NOMO-1 treated with dmso at 0.1 percent for 144 hours (cell line): Measurements from ENCODE around the gene IGFBP4.

Experiments
- DNase-seq: peaks from one replicate; lab custom pipeline; 2025; ENCODE audit not compliant: unreplicated experiment; lab: John Stamatoyannopoulos, UW

IGFBP4 gene

DNA sequence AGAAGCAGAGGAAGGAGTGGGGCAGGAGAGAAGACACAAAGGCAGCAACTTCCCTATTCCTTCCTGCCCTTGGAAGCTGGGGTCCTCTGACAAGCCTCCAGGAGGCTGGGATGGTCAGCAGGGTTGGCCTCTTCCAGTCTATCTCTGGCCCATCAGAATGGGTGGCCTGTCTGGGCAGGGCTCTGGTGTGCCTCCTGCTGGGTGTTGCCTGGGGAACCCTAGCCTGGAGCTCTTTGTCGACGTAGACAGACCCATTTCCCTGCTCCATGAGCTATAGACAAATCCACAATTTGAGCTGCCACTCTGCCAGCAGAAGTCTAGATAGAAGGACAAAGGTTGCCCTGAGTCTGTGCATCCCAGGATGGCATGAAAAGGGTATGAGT, 11.4 kb downstream of the IGFBP4 start:
- DNase-seq, result no peak

DNA sequence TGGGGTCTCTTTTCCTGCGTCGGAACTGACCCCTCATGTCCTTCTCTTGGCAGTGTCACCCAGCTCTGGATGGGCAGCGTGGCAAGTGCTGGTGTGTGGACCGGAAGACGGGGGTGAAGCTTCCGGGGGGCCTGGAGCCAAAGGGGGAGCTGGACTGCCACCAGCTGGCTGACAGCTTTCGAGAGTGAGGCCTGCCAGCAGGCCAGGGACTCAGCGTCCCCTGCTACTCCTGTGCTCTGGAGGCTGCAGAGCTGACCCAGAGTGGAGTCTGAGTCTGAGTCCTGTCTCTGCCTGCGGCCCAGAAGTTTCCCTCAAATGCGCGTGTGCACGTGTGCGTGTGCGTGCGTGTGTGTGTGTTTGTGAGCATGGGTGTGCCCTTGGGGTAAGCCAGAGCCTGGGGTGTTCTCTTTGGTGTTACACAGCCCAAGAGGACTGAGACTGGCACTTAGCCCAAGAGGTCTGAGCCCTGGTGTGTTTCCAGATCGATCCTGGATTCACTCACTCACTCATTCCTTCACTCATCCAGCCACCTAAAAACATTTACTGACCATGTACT, 13.2 kb downstream of the IGFBP4 start:
- no peak for DNase-seq

DNA sequence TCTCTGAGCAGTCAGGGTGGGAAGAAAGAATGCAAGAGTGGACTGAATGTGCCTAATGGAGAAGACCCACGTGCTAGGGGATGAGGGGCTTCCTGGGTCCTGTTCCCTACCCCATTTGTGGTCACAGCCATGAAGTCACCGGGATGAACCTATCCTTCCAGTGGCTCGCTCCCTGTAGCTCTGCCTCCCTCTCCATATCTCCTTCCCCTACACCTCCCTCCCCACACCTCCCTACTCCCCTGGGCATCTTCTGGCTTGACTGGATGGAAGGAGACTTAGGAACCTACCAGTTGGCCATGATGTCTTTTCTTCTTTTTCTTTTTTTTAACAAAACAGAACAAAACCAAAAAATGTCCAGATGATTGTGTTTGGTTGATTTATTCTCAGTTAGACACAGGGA, 14.1 kb downstream of the IGFBP4 start:
- no peak for DNase-seq

DNA sequence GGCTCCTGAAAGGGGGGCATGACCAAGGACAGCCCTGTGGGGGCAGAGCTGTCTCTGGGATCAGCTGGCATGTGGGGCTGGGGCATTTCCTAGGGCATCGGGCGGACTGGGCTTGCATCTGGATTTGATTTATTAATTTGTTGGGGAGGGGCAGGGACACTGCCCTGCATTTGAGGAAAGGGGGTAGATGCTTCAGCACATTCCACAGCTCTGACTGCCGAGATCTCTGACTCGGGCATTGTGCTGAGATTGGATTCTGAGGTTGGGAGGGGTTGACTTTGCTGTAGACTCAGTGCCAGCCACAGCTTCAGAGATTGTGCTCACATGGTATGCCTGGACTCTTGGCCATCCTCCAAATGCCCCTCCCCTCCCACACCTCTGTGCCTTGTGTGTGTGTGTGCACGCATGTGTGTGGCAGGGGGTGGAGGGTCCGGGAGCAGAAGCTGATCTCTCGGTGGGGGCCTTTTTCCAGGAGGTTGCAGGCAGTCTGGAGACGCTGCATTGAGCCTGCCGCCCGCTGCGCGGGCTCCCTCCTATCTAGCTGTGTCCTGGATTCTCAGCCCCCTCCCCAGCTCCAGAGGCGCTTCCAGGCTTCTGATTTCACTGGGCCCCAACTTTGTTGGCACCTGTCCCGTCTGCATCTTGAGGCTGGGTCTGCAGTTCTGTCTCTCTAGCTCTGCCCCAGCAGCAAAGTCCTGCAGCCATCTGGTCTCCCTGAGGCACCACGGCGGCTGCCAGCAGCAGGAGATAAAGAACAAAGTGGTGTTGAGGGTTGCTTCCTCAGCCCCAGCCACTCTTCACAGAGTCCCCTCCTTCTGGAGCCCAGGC, 14.9 kb downstream of the IGFBP4 start:
- DNase-seq, result no peak

DNA sequence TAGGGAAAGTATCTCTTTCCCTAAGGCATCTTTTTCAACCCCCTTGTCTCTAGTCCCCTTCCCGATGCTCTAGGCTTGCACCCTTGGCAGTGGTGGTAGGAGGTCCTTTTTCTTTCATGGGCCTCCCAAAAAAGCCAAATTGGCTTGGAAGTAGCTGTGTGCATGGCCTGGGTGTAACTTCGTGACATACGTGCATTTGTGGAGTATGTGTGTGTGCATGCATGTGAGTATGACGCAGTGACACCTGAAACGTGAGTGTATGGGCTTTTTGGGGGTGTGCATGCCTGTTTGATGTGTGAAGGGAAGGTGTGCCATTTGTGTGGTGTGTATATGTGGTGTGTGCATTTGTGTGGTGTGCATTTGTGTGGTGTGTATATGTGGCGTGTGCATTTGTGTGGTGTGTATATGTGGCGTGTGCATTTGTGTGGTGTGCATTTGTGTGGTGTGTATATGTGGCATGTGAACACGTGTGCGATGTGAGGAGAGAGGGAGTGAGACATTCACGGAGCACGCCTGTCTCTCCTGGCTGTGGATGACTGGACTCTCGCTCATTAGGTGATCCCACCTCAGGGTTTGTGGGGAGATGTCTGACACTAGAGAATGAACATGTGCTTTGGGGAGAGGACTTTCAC, 15.7 kb downstream of the IGFBP4 start:
- no peak for DNase-seq

DNA sequence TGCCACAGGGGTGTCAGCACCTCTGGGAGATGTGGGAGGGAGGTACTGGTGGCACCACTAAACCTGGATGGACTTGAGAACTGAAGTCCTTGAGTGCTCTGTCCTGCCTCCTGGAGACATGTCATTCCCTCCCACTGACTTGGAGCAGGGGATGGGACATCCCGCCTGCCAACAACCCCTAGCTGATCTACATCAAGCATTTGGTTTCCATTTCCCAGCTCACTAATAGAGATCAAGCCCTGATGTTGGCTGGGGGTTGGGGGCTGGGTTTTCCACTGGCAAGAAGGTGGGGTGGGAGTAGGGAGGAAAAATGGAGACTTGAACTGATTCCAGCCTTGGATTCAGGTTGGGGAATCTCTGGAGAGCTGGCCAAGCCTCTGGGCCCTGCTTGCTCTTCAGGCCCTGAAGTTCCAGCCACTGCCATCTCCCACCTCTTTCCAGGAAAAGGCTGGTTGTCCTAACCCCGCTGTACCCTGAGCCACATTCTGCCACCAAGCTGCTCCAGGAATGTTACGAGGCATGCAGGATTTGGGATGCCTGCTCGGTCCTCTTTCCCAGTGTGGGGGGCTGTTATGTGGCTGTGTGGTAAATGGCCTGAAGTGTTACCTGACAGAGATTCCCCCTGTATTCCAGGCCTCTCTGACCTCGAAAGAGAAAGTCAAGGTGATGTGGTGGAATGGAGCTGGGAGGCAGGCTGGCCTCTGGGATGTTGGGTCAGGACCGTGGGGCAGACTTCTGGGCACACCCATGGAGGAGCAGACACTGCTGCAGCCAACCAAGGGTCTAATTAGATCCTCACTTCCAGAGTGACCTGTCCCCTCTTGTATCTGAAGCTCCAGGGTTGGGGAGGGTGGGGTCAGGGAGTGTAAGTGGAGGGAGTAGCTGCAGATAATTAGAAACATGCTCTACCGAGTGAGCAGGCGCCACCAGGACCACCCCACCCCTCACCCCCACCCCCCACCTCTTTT, 16.7 kb downstream of the IGFBP4 start:
- DNase-seq, result no peak

DNA sequence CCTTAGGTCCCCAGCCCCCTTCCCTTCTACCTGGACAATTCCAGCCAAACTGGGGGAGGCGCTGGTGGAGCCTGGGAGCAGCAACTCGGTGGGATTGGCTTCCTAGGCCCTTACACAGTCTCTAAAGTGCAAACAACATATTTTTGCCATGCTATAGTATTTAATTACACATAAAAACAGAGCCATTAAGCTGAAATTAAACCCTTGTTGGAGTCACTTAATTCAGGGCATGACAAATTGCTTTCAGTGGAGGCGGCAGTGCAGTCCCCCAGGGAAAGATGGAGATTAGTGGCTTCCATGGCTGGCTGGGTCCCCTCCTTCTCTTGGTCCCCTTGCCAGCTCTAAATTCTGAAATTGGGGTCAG, 17.3 kb downstream of the IGFBP4 start:
- no peak for DNase-seq

DNA sequence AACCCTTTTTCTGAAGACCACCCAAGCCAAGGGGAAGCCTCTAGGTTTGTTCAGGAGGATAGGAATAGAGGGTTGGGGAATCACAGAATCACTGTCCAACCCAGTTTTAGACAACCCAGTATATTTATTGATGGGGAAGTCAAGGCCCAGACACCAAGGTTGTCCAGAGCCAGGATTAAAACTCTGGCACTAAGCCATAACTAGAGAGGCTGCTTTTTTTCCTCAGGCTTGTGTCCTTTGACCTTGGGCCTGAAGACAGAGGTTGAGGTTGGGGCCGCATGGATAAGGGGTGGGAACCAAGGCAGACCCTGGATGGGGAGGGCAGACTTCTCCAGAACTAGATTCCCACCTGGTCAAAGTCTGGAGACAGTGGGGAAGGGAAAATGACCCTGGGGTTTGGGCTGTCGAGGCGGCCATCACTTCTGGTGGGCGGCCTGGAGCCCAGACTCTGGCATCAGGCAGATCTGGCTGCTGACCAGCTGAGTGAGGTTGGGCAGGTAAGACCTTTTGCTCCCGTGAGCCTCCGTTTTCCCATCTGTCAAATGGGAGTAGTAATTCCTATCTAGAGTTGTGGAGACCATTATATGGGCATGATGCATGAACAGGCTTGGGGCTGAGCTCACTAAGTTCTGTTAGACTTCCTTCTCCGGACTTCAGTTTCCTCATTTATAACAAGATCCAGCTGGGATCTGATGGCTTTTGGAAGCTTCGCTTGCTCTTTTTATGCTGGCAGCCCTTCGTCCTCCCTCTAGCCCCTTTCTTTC, 17.9 kb downstream of the IGFBP4 start:
- no peak for DNase-seq

DNA sequence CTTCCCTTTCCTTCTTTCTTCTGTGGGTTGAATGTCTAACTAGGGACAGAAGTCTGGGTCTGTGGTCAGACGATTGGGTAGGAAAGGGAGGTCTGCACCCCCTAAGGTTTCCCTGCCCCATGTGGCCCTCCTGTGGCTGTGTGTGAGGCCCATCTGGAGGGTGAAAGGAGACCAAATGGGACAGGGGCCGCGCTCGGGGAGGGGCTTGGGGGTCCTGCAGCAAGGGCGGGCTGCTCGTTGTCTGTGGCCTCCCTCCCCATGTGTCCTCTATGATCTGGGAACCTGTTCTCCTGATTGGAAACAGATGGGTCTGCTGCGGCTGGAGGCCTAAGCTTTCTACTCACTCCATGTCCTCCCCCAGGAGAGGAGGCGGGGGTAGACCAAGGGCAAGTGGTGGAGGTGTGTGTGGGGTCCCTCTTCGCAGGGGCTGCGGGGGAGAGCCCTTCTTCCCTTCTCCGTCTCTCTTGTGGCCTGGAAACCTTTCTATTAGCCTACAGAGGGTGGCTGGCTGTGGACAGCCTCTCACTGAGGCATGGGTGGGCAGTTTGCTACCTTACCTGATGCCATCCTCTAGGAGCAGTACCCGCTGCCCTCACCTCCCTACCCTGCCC, 18.6 kb downstream of the IGFBP4 start:
- no peak for DNase-seq

DNA sequence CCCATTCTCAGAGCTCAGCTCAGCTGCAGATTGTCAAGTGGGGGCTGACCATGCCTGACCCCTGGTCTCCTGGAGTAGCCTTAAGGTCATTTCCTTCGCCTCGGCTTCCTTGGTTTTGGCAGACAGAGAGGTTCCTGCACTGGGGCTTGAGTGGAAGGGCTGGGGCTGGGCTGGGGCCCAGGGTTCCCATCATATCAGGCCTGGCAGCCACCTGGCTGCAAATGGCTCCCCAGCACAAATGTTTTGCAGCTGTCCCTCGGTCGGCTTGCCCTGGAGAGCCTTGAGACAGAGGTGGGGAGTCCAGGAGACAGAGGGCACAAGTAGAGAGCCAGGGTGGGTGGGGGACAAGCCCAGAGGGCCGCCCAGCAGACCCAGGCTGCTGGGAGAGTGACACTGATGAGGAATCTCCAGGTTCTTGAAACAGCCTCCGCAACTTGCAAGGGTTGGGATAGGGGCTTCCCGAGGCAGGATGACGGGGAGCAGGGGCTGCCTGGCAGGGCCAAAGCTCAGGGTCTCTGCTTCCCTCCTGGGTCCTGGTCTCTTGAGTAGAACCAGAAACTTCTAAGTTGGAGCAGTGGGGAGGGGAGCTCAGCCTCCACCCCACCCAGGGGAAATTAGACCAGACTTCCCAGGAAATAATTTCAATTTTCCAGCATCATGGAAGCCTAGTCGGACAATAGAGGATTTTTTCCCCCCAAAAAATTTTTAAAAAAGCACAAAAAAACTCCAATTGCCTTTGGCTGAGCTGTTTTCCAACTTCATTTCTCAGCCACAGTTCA, 19.3 kb downstream of the IGFBP4 start:
- no peak for DNase-seq

DNA sequence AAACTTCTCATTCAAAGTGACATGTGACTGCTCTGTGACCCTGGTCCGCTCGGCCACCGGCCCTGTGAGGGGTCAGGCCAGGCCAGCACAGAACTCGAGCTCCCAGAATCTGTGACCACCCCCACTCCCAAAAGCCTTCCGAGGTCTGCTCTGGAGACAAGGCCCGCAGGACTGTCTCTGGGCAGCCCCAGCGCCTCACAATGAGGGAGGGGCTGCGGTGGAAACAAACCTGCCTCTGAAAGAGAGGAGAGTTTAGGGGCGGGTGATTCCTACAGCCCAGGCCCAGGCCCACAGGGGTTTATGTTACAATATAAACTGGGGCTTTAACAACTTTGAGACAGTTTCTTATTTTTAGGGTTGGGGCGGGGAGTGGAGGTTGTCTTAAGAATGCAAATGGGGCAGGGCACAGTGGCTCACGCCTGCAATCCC, 19.9 kb downstream of the IGFBP4 start:
- no peak for DNase-seq

DNA sequence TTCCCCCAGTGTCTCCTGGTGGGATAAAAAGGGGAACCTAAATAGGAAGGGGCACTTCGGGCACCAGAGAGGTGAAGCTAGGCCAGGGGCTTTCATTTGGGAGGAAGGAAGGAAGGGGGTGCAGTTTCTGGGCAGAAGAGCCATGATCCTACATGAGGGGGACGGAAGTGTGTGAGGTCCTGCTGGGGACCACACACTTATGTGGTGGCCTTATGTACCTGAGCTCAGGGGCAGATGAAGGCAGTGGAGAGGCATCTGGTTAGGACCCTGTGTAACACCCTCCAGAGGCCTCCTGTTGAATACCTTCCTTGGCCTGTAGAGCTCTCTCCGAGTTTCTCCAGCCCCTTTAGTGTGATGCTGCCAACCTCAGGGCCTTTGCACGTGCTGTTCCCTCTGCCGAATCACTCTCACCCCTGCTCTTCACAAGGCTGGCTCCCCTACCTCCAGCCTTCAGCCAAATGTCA, 21.2 kb downstream of the IGFBP4 start:
- DNase-seq, result no peak

DNA sequence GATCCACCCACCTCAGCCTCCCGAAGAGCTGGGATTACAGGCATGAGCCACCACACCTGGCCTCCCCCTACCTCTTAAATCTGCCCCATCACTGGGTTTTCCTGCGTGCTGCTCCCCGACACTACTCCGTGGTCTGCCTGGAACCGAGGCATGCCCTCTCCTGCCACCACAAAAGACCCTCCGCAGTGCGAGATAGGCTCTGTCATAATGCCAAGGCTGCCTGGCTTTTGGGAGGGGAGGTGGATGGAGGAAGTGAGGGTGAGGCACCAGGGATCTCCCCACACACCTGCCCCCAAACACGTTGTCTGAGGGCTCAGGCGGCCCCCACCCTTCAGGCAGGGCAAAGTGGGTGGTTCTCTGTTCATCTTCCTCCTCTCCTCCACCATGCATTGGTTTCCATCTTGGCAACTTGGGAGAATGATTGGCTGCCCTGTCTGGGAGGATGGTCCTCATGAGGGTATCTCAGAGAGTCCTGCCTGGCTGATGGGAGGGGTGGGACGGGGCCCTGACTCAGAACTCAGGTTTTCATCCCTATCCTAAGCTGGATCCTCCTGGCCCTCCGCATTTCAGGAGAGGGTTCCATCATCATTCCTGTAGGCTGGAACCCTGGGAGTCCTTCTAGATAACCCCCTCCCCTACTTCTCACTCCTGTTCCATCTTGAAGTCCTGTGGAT, 23.2 kb downstream of the IGFBP4 start:
- no peak for DNase-seq

DNA sequence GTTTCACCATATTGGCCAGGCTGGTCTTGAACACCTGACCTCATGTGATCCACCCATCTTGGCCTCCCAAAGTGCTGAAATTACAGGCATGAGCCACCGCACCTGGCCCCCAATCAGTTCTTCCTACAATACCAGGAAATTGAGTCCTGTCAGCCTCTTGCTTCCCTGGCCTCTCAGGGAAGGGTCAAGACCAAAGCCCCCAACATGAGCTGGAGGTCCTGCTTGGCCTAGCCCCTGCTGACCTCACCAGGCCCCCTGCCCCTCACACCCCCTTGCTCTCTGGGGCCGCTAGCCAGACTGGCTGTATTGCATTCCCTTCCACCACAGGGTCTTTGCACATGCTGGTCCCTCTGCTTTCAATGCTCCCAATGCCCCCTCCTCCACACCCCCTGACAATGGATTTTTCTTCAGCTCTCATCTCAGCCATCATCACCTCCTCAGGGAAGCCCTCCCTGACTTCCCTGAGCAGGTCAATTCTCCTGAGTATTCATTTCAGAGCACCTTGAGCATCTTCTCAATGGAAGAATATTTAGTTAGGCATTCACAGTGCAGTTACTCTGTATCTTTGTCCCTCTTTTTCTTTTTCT, 24.1 kb downstream of the IGFBP4 start:
- no peak for DNase-seq

DNA sequence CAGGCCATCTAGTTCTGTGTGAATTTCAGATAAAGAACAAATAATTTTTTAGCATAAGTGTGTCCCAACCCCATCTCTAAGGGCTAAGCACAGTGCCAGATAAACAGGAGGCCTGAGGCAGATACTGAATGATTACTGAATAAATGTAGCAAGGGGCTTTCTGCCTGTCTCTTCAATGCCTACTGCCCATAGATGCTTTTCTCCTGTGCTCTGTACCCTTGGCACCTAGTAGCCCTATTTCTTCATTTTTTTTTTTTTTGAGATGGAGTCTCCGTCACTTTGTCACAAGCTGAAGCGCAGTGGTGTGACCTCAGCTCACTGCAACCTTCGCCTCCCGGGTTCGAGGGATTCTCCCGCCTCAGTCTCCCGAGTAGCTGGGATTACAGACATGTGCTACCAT, 25.3 kb downstream of the IGFBP4 start:
- no peak for DNase-seq

DNA sequence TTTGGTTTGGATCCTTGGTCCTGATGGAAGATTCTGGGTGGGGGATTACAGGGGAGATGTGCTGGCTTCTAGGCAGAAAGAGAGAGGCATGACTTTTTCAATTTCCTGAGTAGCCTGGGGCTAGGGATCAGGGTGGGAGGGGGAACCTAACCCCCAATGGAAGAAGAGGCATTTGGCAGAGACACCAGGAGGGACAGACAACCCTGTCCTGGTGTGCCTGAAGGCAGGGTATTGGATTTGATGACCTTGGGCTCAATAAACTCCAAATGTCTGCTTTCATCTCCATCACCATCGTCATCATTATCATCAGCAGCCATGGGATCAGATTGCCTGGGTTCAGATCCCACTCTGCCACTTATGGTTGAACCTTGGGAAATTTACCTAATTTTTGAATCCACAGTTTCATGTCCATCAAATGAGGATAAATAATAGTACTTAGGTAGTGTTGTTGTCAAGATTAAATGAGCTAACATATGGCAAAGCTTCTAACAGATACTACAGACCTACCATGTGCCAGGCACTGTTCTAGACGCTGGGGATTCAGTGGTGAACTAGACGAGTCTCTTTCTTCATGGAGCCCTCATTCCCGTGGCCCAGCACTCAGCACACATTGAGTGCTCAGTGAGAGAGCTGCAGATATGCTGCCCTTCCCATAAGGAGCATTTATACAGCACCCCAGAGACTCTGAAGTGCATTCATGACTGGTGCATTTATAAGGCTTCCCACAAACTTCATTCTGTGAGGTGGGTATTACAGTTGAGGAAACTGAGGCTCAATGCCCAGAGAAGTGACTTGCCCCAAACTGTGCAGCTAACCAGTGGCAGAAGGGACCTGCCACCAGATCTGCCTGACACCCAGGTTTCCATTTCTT, 26.8 kb downstream of the IGFBP4 start:
- no peak for DNase-seq
